HG03139 (cell line): ENCODE measurements around the gene TMEM238L.
"Not testable (repeated sequence)": the region's sequence is repeated elsewhere in the genome, so short reads cannot be mapped to it uniquely, and the experiment has no call there.

Experiments
- ATAC-seq: cut with Tn5 transposase; IDR thresholded peaks from one replicate; pipeline ENCODE4 v1.9.1; 2021; ENCODE audit not compliant: unreplicated experiment

The TMEM238L gene

DNA sequence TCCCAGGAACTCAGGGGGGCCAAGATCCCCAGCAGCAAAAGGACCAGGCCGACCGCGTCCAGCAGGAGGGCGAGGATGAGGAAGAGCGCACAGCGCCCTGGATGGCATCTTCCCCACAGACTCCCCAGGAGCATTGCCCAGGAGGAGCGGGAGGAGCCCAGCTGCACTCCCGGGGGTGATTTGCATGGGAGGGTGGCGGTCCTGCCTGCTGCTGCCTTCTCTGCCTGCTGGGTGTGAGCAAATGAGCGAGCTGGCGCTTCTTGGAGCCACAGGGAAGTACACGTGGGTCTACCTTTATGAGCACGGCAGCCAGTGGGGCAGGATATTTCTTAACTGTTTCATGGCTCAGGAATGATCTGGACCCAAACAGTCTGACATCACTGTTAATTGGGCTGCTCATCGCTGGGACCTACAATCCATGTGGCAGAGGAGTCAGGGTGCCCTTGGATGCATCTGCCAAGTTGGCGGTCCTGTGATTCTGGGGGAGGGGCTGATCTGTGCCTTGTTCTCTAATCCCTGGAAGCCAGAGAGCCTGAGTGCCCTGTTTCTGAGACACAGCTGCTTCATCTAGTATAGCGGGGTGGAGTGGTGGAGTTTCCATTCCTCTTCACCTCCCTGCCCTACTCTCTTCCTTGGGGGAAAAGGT is at the start of gene TMEM238L:
Gene TMEM238L, minus strand, starts transcription at position 270 of the 646 bp plus-strand sequence. Its CDS starts 136 bp downstream, at position 134.
- ATAC-seq, result no peak

DNA sequence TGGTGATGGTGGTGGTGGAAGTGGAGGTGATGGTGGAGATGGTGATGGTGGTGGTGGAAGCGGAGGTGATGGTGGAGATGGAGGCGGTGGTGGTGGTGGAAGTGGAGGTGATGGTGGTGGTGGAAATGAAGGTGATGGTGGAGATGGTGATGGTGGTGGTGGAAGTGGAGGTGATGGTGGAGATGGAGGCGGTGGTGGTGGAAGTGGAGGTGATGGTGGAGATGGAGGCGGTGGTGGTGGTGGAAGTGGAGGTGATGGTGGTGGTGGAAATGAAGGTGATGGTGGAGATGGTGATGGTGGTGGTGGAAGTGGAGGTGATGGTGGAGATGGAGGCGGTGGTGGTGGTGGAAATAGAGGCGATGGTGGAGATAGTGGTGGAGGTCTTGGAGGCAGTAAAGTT is 42.7 kb upstream of the TMEM238L start:
- ATAC-seq, result not testable (repeated sequence)

- no peak for ATAC-seq
These were observed 41.5 kb upstream of the TMEM238L start for GRCh38 chr17:10845388-10845751.

- ATAC-seq, result peak; percentile 97
These were observed 40.9 kb upstream of the TMEM238L start for GRCh38 chr17:10844621-10845387.

GRCh38 chr17:10843811-10844210 is 39.9 kb upstream of the TMEM238L start:
- ATAC-seq, result no peak

DNA sequence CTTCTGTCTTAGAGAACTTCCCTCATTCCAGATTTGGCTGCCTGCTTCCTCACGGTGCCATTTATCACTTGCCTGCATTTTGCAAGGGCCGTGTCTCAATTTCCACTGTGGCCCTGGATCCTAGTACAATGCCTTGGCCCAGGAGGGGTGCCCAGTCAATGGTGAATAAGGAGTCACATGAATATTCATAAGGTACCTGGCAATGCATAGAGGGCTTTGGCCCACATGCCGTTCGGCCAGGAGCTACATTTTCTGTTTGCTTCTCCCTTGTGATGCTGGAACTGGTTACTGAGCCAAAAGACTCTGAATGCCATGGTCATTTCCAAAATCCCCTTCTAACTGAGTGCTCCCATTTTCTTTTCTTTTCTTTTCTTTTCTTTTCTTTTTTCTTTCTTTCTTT is 38.8 kb upstream of the TMEM238L start:
- ATAC-seq, result no peak

DNA sequence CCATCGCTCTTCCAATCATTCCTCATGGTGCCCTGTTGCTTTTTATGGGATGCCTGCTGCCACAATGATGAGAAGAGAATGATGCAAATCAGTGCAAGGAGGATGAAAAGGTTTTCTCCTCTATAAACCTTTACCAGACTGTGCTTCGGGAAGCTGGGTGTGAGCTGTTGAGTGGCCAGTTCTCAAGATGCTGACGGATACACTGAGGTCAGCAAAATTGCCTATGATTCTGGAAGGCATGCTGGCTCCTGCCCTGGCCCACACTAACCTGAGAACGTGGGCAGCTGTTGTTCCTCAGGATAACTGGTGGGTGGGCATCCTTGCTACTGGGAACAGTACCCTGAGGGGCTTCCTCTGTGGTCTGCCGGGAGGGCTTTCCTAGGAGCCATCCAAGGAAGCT is 34.8 kb upstream of the TMEM238L start:
- ATAC-seq, result no peak

DNA sequence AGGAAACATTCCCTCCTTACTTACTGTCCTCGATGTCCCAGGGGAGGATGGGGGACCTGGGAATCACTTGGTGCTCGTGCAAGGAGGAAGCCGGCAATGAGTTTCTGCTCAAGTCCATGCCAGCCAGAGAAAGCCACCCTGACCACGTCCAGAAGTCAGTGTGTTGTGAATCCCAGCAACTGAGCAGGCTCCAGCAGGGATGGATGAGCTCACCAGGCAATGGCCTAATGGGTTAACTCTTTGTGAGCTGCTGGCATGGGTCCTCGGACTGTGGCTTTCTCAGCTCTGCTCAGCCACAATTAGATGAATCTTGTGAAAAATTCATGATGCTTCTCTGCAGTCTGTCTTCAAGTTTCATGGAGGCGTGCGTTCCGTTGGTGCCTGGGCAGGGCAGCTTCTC is 34.0 kb upstream of the TMEM238L start, which contains the start of gene PIRT:
Gene PIRT, minus strand, starts transcription at position 167 of the 400 bp plus-strand sequence. CDS start 12,442 bp downstream, outside the sequence.
- no peak for ATAC-seq

DNA sequence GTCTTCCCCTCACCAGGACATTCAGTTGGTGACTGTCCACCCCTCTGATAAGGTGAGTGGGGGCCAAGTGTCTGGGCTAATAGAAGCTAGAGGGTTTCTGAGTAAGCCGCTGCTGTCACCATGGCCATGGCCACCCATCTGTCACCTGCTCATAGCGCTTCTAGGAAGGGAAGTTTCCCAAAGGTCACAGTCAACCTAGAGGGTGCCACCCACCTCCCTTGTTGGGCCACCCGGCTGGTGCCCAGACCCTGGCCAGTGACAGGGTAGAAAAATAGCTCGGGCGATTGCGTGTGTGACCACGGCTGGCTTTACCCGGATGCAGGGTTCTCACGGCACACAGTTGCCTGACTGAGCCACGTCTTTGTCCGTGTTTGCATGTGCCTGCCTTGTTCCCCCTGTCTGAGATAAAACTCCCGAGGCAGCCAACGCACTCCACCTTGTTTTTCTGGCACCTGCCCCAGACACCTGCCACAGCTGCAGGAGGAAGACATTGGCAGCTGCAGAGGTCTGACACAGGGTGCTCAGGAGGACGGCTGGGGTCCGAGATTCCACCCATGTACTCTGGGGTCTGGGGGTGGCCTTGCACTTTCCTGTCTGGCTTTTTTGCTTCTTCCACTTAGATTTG is 33.2 kb upstream of the TMEM238L start:
- ATAC-seq, result no peak

DNA sequence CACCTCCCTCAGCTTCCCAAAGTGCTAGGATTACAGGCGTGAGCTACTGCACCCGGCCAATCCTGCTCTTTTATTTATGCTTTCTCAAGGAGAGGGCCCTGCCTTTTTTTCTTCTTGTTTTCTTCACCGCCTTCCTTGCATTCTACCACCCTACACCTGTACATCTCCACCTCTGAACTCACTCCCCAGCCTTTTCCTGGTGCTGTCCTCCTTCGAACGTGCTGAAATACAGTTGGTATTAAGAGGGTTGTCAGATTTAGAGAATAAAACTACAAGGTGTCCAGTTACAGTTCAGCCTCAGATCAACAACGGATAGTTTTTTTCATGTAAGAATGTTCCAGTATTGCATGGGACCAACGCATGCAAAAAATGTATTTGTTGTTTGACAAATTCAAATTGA is 32.2 kb upstream of the TMEM238L start:
- ATAC-seq, result no peak

DNA sequence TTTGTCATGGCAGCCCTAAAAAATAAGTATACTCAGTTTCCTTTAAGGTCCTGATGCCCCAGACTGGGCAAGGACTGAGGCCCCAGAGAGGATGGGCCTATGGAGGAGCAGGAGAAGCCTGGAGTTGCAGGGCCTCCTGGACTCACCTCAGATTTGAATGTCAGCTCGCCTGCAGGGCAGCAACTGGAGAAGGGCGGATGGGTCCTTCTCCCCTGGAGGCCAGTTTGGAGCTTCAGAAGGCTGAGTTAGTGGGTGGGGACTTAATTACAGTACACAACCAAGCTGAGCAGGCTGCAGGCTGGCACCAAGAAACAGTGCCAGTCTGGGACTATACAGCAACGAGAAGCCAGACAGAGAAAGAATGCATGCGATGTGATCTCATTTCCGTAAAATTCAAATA is 27.8 kb upstream of the TMEM238L start:
- no peak for ATAC-seq

GRCh38 chr17:10827898-10828552 is 24.1 kb upstream of the TMEM238L start:
- ATAC-seq, result no peak

GRCh38 chr17:10824874-10825273 is 21.0 kb upstream of the TMEM238L start:
- ATAC-seq, result no peak

DNA sequence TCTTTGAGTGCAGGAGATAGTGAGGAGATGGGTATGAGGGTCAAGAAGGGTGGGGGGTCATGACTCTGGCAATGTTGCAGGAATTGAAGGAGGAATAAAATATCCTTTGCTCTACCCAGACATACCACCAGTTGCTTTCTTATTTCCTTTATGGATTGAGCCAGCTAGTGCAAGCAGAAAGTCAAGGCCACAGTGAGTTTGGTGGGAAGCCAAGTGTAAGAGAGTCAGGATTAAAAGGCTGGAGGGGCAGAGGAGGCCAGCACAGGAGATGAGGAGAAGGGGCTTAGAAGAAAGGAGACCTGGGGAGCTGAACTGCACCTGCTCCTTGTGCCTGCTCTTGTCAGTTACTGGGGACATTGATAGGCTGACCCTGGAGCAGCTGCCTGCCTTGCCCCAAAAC is 17.9 kb upstream of the TMEM238L start:
- ATAC-seq, result no peak

- no peak for ATAC-seq
These were observed 17.2 kb upstream of the TMEM238L start for GRCh38 chr17:10821054-10821453.

GRCh38 chr17:10815319-10815718 is 11.4 kb upstream of the TMEM238L start:
- ATAC-seq, result no peak

- no peak for ATAC-seq
These were observed 10.2 kb upstream of the TMEM238L start for GRCh38 chr17:10814075-10814474.

DNA sequence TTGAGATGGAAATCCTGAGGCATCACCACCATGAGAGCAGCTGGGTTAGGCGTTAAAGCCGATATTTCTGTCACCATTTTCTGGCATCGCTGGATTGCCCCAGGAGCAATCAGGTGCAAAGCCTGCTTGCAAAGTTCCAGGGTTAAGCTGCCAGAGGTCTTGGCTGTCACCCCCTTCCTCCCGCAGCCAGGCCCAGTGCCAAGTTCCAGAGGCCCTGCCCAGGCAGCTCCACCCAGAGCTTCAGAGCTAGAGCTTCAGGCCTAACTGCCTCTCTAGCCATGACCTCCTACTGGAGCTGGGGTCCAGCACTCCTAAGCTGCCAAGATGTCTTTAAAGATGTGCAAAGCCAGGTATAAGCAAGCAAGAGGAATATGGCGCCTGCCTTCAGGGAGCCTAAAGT is 8.8 kb upstream of the TMEM238L start:
- no peak for ATAC-seq

- ATAC-seq, result no peak
These were observed 5.7 kb upstream of the TMEM238L start for GRCh38 chr17:10809605-10810004.

DNA sequence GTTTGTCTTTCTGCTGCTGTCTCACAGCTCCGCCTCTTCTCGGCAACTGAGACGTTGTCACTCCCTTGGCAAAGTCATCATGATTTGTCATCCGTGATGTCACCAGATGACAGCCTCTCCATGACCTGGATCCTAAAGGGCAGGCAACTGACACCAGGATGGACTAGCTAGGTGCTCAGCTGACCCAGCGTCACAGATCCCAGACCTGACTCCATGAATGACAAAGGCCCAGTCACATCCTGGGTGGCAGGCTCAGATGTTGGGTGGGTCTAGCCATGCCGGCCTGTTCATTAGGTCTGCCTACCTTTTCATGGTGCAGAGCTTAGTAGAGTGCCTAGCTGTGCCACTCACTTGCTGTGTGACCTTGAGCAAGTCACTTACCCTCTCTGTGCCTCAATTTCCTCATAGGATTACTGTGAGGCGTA is 3.8 kb upstream of the TMEM238L start:
- no peak for ATAC-seq

DNA sequence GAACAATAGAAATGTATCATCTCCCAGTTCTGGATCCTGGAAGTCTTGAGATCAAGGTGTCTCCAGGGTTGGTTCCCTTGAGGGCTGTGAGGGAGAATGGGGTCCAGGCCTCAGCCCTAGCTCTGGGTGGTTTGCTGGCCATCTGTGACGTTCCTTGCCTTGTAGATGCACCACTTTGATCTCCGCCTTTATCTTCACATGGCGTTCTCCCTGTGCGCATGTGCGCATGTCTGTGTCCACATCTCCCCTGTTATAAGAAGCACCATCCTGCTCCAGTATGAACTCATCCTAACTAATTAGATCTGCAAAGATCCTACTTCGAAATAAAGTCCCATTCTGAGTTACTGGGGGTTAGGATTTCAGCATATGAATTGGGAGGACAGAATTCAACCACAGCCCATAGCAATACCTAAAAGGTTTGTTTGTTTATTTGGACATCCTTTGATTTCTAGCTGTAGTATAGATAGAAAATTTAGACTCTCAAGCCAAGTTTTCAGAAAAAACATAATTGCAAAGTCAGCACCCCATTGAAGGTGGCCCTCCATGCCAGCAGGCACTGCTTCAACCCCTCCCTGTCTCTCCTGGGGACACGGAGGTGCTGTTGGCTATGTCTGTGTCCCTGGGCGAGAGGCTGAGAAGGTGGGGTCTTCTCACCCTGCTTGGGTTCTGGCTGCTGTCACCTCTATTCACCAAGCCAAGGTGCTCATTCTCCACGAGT is 2.8 kb upstream of the TMEM238L start:
- ATAC-seq, result no peak
